ENCODE results near the gene WDR70.
"Not testable (repeated sequence)": the region's sequence is repeated elsewhere in the genome, so short reads cannot be mapped to it uniquely, and the experiment has no call there.

WDR70 gene

GRCh38 chr5:37379100-37379628 is at the start of gene WDR70:
Gene WDR70, plus strand, starts transcription at chr5:37379318. Its CDS starts 50 bp downstream, at chr5:37379368.
- DNase-seq: peak; percentile 61

- DNase-seq: not testable (repeated sequence)
These were observed 44.4 kb upstream of the WDR70 start for GRCh38 chr5:37334754-37335153.

GRCh38 chr5:37342741-37343140 is 36.4 kb upstream of the WDR70 start:
- DNase-seq: not testable (repeated sequence)

- no peak for DNase-seq
These were observed 24.0 kb upstream of the WDR70 start for GRCh38 chr5:37355161-37355560.

- DNase-seq: no peak
These were observed 8.6 kb upstream of the WDR70 start for GRCh38 chr5:37370550-37370863.

- peak; percentile 85 for DNase-seq
These were observed 8.0 kb upstream of the WDR70 start, which contains the start of gene NUP155 for GRCh38 chr5:37370864-37371726. Gene NUP155, minus strand, starts transcription at chr5:37371106. Its CDS starts 129 bp downstream, at chr5:37370977.

GRCh38 chr5:37375091-37375490 is 4.0 kb upstream of the WDR70 start:
- DNase-seq: no peak

GRCh38 chr5:37378066-37378465 is 1.1 kb upstream of the WDR70 start:
- DNase-seq: not testable (repeated sequence)

- DNase-seq: no peak
These were observed 12.5 kb downstream of the WDR70 start for GRCh38 chr5:37391591-37391990.

GRCh38 chr5:37396352-37396751 is 17.2 kb downstream of the WDR70 start:
- no peak for DNase-seq

GRCh38 chr5:37400501-37400900 is 21.4 kb downstream of the WDR70 start:
- DNase-seq: no peak

- no peak for DNase-seq
These were observed 33.4 kb downstream of the WDR70 start for GRCh38 chr5:37412515-37412914.

GRCh38 chr5:37415456-37415855 is 36.3 kb downstream of the WDR70 start:
- DNase-seq: not testable (repeated sequence)

- DNase-seq: no peak
These were observed 38.2 kb downstream of the WDR70 start for GRCh38 chr5:37417347-37417746.

GRCh38 chr5:37424441-37424840 is 45.3 kb downstream of the WDR70 start:
- DNase-seq: no peak

GRCh38 chr5:37428044-37428443 is 48.9 kb downstream of the WDR70 start:
- DNase-seq: no peak

- DNase-seq: no peak
These were observed 56.1 kb downstream of the WDR70 start for GRCh38 chr5:37435261-37435660.

- no peak for DNase-seq
These were observed 57.2 kb downstream of the WDR70 start for GRCh38 chr5:37436146-37436934.

GRCh38 chr5:37437711-37438110 is 58.6 kb downstream of the WDR70 start:
- DNase-seq: no peak

GRCh38 chr5:37445783-37446182 is 66.7 kb downstream of the WDR70 start:
- DNase-seq: not testable (repeated sequence)

GRCh38 chr5:37448941-37449340 is 69.8 kb downstream of the WDR70 start:
- DNase-seq: no peak

GRCh38 chr5:37451991-37452390 is 72.9 kb downstream of the WDR70 start:
- not testable (repeated sequence) for DNase-seq

- not testable (repeated sequence) for DNase-seq
These were observed 74.1 kb downstream of the WDR70 start for GRCh38 chr5:37453252-37453651.
